ENCODE results near the gene ZNF169. TPM values are rescaled to one million over a fixed set of nuclear protein-coding genes. Genes with fewer than 3 reads are reported as not detected.
"Not testable (repeated sequence)": the region's sequence is repeated elsewhere in the genome, so short reads cannot be mapped to it uniquely, and the experiment has no call there.

ZNF169 gene
- total RNA-seq, 1 donor from 2014 or later = 3.7 TPM

DNA sequence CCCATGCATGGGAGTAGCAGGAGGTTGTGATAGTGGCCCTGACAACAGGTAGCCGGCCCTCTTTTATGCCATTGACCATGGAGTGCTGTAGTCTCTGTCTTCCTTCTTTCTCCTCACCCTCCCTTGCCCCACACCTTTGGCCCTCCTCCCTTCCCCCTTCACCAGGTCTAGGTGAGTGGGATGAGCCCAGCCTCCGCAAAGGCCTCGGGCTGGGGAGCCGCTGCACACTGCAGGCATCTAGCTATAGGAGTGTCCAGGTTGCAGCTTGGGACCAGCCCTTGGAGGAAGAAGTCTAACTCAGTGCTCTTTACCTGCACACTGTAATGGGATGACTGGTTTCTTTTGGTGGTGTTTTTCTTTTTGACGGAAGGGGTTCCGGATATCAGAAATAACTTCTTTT is 81.7 kb downstream of the ZNF169 start:
- not testable (repeated sequence) for H3K27me3 ChIP-seq (ENCODE audit: control insufficient read depth in 3 of 3, insufficient read depth in 3 of 3, low read length in 3 of 3); H3K4me3 ChIP-seq (ENCODE audit: low read length in 3 of 3); H3K9me3 ChIP-seq (ENCODE audit: control insufficient read depth in 3 of 3, low read length in 3 of 3); H3K9ac ChIP-seq (ENCODE audit: low read depth in 1 of 3, low read length in 3 of 3); H3K36me3 ChIP-seq (ENCODE audit: control insufficient read depth in 3 of 3, insufficient read depth in 3 of 3, low read length in 3 of 3); H3K4me1 ChIP-seq (ENCODE audit: control insufficient read depth in 3 of 3, insufficient read depth in 3 of 3, low read length in 3 of 3); H3K27ac ChIP-seq (ENCODE audit: low read depth, low read length)

DNA sequence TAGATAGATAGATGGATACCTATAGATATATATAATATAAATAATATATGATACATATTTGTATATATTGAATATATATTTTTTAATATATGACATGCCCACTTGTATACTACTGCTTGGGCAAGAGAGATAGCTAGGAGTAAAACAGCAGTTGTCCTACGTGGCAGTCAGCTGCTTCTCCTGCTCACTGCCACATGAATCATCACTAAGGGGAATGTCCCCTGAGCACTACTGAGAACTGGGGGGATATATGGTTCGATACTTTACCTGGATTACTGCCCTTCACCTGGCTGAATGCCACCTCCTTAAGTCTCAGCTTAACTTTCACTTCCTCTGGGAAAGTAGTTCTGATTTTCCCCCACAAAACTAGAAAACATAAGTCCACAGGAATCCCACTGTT is 82.6 kb downstream of the ZNF169 start:
- H3K4me3 ChIP-seq (ENCODE audit: low read length in 3 of 3); H3K9me3 ChIP-seq (ENCODE audit: control insufficient read depth in 3 of 3, low read length in 3 of 3): not testable (repeated sequence)

DNA sequence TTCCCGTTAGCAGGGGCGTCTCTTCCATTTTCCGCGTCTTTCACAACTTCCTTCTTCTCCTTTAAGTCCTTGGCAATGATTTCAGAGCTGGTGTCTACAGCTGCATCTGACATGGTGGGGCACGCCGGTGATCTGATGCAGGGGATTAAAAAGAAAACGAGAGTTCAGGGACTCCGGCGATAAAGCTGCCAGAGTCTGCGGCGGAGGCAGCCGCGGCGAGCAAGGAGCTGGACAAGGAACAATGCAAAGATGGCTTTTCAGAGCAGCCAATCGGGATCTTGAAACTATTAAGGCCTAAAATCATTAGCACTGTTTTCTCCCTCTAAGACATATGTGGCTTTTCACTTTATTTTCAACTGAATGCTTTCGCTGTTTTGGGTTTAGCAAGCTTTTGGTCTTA is 88.4 kb downstream of the ZNF169 start:
- not testable (repeated sequence) for H3K36me3 ChIP-seq (ENCODE audit: control insufficient read depth in 3 of 3, insufficient read depth in 3 of 3, low read length in 3 of 3); H3K27ac ChIP-seq (ENCODE audit: low read depth, low read length); H3K9ac ChIP-seq (ENCODE audit: low read depth in 1 of 3, low read length in 3 of 3)

More for the DNA sequence above, 82.6 kb downstream of the ZNF169 start:
- not testable (repeated sequence) for H3K4me1 ChIP-seq (ENCODE audit: control insufficient read depth in 3 of 3, insufficient read depth in 3 of 3, low read length in 3 of 3); H3K36me3 ChIP-seq (ENCODE audit: control insufficient read depth in 3 of 3, insufficient read depth in 3 of 3, low read length in 3 of 3); H3K27ac ChIP-seq (ENCODE audit: low read depth, low read length); H3K9ac ChIP-seq (ENCODE audit: low read depth in 1 of 3, low read length in 3 of 3); H3K27me3 ChIP-seq (ENCODE audit: control insufficient read depth in 3 of 3, insufficient read depth in 3 of 3, low read length in 3 of 3)

DNA sequence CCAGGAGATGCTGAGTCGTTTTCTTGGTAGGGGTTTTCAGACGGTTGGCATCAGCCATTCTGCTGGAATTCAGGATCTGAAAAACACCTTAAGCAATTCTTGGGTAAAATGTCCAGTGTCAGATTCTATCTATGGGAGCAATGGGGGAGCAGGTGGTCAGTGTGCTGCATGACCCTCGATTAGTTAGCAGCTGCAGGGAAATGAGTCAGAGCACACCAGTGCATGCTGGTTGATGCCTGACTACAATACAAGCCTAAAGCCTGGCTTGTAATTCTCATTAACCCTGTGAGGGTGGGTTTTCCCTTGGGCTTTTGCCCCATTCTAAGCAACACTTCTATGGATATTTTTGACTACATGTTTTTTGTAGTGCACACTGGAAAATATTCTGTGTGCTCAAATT is 89.7 kb downstream of the ZNF169 start:
- not testable (repeated sequence) for H3K36me3 ChIP-seq (ENCODE audit: control insufficient read depth in 3 of 3, insufficient read depth in 3 of 3, low read length in 3 of 3); H3K27me3 ChIP-seq (ENCODE audit: control insufficient read depth in 3 of 3, insufficient read depth in 3 of 3, low read length in 3 of 3); H3K9ac ChIP-seq (ENCODE audit: low read depth in 1 of 3, low read length in 3 of 3); H3K9me3 ChIP-seq (ENCODE audit: control insufficient read depth in 3 of 3, low read length in 3 of 3); H3K4me3 ChIP-seq (ENCODE audit: low read length in 3 of 3); H3K27ac ChIP-seq (ENCODE audit: low read depth, low read length); H3K4me1 ChIP-seq (ENCODE audit: control insufficient read depth in 3 of 3, insufficient read depth in 3 of 3, low read length in 3 of 3)

More for the DNA sequence above, 88.4 kb downstream of the ZNF169 start:
- H3K27me3 ChIP-seq (ENCODE audit: control insufficient read depth in 3 of 3, insufficient read depth in 3 of 3, low read length in 3 of 3); H3K4me3 ChIP-seq (ENCODE audit: low read length in 3 of 3); H3K4me1 ChIP-seq (ENCODE audit: control insufficient read depth in 3 of 3, insufficient read depth in 3 of 3, low read length in 3 of 3); H3K9me3 ChIP-seq (ENCODE audit: control insufficient read depth in 3 of 3, low read length in 3 of 3): not testable (repeated sequence)

Other genes starting within 250 kb of the ZNF169 start
- 11.0 TPM for gene PTPDC1, start 174.8 kb upstream of the ZNF169 start, total RNA-seq
- not detected for gene NUTM2F, start 69.3 kb downstream of the ZNF169 start, total RNA-seq